Tibial artery (tissue), 4 donors: ENCODE results near the gene HOOK1.
"Not testable (repeated sequence)": the region's sequence is repeated elsewhere in the genome, so short reads cannot be mapped to it uniquely, and the experiment has no call there.

Source experiments
- DNase-seq, 2 donors: peaks; one replicate each; pipeline ENCODE4 v3.0.0-alpha.2; 2019
- H3K27ac ChIP-seq, 2 donors: fragments of 200-600 bp; sonication (generic) in 1 of 2; 1 replicate in 1 of 2; 2 replicates in 1 of 2; pipeline ENCODE4 v1.5.1; 2018 to 2019; ENCODE audit warnings: mild to moderate bottlenecking in 1 of 2
- H3K27me3 ChIP-seq, 2 donors: fragments of 200-600 bp; sonication (generic) in 1 of 2; one replicate each; pipeline versions ENCODE4 v1.5.1 to v1.6.0; 2016 to 2019
- H3K36me3 ChIP-seq, 3 donors: fragments of 200-600 bp; sonication (generic) in 2 of 3; one replicate each; pipeline ENCODE4 v1.5.1; 2016 to 2019; ENCODE audit warnings: mild to moderate bottlenecking in 2 of 3
- H3K4me1 ChIP-seq, 4 donors: fragments of 200-600 bp; sonication (generic) in 2 of 4; 1 replicate in 3 of 4; 2 replicates in 1 of 4; pipeline ENCODE4 v1.5.1; 2016 to 2019
- H3K4me3 ChIP-seq, 2 donors: fragments of 200-600 bp; sonication (generic) in 1 of 2; 1 replicate in 1 of 2; 2 replicates in 1 of 2; pipeline ENCODE4 v1.5.1; 2018 to 2019; ENCODE audit warnings: mild to moderate bottlenecking in 2 of 2
- H3K9me3 ChIP-seq, 3 donors: fragments of 200-600 bp; sonication (generic) in 1 of 3; one replicate each; pipeline ENCODE4 v1.5.1; 2016 to 2019
- intact Hi-C: fragments of 100-400 bp; cut with DNase I; formaldehyde crosslinking; loops from one replicate; pipeline ENCODE4 v1.15.0; 2023; ENCODE audit warnings: low total_unique reads
- TF ChIP-seq, protein P1 (sequence below), 2 experiments: fragments of 200-600 bp in 1 of 2; fragments of 450-650 bp in 1 of 2; IDR thresholded peaks; one replicate each; pipeline ENCODE4 v1.5.1; 2017 to 2019; ENCODE audit warnings: antibody characterized with exemption in 2 of 2, mild to moderate bottlenecking in 1 of 2, moderate library complexity in 1 of 2

Gene HOOK1

DNA sequence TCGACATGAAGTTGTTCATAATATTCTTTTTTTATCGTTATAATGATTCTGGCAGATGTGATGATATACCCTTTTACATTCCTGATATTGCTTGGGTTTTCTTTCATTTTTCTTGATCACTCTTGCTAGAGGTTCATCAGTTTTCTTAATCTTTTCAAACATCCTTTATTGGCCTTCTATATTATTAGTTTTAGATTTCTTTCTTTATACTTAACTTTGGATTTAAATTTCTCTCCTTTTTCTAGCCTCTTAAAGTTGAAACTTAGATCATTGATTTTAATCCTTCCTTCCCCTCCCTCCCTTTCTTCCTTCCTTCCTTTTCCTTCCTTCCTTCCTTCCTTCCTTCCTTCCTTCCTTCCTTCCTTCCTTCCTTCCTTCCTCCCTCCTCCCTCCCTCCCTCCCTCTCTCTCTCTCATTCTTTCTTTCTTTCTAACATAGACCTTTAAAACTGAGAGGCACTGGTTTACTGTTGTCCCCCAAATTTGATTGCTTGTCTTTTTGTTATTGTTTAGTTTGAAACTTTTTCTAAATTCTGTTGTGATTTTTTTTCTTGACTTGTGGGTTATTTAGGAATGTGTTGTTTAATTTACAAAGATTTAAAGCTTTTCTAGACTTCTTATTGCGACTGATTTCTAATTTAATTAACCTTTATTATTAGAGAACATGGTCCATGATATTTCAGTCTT, 31.6 kb downstream of the HOOK1 start:
- intact Hi-C loops: no loop called here
- Histone ChIP-seq H3K4me3 (no peak overlapping the region), H3K36me3 (no peaks in the 10 kb centered on the region), H3K27ac (no peak overlapping the region), H3K9me3 (no peaks in the 10 kb centered on the region), H3K4me1 (no peaks in the 10 kb centered on the region), H3K27me3 (peaks cover 0 to 3% of the 10 kb centered on the region in 2 donors)
- DNase-seq: no peak
- TF ChIP-seq, protein P1, sequence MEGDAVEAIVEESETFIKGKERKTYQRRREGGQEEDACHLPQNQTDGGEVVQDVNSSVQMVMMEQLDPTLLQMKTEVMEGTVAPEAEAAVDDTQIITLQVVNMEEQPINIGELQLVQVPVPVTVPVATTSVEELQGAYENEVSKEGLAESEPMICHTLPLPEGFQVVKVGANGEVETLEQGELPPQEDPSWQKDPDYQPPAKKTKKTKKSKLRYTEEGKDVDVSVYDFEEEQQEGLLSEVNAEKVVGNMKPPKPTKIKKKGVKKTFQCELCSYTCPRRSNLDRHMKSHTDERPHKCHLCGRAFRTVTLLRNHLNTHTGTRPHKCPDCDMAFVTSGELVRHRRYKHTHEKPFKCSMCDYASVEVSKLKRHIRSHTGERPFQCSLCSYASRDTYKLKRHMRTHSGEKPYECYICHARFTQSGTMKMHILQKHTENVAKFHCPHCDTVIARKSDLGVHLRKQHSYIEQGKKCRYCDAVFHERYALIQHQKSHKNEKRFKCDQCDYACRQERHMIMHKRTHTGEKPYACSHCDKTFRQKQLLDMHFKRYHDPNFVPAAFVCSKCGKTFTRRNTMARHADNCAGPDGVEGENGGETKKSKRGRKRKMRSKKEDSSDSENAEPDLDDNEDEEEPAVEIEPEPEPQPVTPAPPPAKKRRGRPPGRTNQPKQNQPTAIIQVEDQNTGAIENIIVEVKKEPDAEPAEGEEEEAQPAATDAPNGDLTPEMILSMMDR (IDR thresholded peaks at IDR 0.05): no peak

DNA sequence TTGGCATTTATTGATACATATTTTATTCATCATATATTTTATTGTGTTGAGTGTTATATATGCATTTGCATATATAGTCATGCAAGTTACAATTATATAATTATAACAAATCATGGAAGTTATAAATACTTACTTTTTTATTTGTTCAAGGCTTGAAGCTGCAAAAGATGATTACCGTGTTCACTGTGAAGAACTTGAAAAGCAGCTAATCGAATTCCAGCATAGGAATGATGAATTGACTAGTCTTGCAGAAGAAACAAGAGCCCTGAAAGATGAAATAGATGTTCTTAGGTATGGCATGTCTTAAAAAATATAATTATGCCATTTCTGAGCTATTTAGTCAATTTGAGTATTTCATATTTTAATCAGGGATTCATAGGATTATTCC, 32.1 kb downstream of the HOOK1 start:
- intact Hi-C loops: no loop called here
- no peak for DNase-seq
- H3K9me3 ChIP-seq: no peaks in the 10 kb centered on the region
- peaks cover 0 to under 1% of the 10 kb centered on the region in 2 donors for H3K27me3 ChIP-seq
- TF ChIP-seq, protein P1 (IDR thresholded peaks at IDR 0.05): no peak
- H3K4me1 ChIP-seq: no peaks in the 10 kb centered on the region
- H3K4me3 ChIP-seq: no peak overlapping the region
- H3K36me3 ChIP-seq: no peaks in the 10 kb centered on the region
- no peak overlapping the region for H3K27ac ChIP-seq

DNA sequence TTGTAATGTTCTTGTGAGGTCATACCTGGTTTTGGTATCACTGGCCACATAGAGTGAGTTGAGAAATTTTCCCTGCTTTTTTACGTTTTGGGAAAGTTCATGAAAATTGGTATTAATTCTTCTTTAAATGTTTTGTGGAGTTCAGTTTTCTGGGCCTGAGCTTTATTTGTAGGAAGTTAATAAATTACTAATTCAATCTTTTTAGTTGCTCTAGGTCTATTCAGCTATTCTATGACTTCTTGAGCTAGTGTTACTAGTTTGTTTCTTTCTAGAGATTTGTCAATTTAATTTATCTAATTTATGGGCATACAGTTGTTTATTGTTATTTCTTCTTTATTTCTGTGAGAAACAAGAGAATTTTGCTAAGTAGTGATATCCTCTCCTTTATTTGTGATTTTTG, 37.4 kb downstream of the HOOK1 start:
- Histone ChIP-seq H3K4me1 (no peaks in the 10 kb centered on the region), H3K27me3 (no peaks in the 10 kb centered on the region), H3K9me3 (peaks cover 0 to 7% (median 0%) of the 10 kb centered on the region in 3 donors), H3K27ac (no peak overlapping the region), H3K36me3 (no peaks in the 10 kb centered on the region), H3K4me3 (no peak overlapping the region)
- intact Hi-C loops: no loop called here
- TF ChIP-seq, protein P1 (IDR thresholded peaks at IDR 0.05): no peak
- no peak for DNase-seq

DNA sequence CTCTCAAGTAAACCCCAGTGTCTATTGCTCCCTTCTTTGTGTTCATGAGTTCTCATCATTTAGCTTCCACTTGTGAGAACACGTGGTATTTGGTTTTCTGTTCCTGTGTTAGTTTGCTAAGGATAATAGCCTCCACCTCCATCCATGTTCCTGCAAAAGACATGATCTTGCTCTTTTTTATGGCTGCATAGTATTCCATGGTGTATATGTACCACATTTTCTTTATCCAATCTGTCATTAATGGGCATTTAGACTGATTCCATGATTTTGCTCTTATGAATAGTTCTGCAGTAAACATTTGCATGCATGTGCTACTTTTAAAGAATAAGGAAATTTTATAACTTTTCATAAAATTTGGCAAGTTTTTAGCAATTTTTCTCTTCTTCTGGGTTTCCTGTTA, 40.5 kb downstream of the HOOK1 start:
- H3K27me3 ChIP-seq, H3K36me3 ChIP-seq, H3K9me3 ChIP-seq, intact Hi-C loops, H3K4me3 ChIP-seq, DNase-seq, H3K27ac ChIP-seq, H3K4me1 ChIP-seq: not testable (repeated sequence)

DNA sequence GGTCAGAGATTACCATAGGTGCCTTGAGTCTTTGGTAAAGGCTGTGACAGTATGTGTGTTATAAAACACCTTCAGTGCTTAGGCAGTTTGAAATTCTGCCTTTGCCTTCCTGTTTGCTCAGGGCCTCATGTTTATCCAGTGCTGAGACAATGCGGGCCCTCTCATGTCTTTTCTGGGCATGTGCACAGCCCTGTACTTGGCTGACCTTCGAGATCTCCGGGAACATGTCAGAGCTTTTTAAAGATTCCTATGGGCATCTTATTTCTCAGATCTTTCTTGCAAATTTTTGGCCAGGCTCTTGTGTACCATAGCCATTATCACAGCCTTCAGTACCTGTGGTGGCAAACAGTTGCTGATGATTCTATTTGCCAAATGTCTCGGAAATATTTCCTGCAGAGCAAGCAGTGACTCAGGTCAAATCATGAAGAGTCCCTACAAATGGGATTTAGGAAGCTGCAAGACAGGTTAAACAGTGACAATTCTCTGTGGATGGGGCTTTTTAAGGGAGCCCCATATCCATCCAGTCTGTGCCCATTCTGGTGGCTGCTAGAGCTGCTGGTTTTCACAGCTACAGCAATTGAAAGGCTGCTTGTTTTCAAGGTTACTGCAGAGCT, 42.1 kb downstream of the HOOK1 start:
- H3K4me3 ChIP-seq: no peak overlapping the region
- peaks cover 0 to 7% (median 0%) of the 10 kb centered on the region in 3 donors for H3K9me3 ChIP-seq
- DNase-seq: no peak
- no peaks in the 10 kb centered on the region for H3K27me3 ChIP-seq
- intact Hi-C loops: no loop called here
- no peak overlapping the region for H3K27ac ChIP-seq
- H3K4me1 ChIP-seq: no peaks in the 10 kb centered on the region
- TF ChIP-seq, protein P1 (IDR thresholded peaks at IDR 0.05): no peak
- H3K36me3 ChIP-seq: no peaks in the 10 kb centered on the region

DNA sequence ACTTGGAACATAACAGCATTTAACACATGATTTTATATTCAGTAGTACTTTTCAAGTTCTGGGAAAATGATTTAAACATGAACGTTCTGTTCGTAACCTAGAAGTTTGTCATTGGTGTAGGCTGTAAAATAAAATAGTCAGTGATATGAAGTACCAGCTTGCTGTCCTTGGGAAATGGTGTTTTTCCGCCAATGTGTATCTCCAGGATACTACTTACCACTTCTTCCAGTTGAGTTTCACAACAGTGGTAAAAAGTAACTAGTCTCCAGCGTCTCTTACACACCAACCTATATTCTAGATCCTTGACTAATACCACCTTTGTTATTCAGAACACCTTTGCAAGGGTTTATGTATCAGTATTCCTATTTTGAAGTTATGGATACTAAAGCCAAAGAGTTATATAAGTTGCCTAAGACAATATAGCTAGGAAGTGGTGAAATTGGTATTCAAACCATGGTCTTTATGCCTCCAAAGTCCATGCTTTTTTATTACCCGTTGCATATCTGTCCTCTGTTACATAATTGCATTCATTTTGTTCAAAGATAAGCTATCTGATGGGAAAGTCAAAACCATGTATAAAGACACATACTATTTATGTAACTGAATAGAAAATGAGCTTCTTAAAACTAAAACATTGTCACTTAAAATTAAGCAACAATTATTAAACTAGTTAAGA, 43.1 kb downstream of the HOOK1 start:
- no peaks in the 10 kb centered on the region for H3K27me3 ChIP-seq
- no peak overlapping the region for H3K4me3 ChIP-seq
- TF ChIP-seq, protein P1 (IDR thresholded peaks at IDR 0.05): no peak
- no peaks in the 10 kb centered on the region for H3K4me1 ChIP-seq
- DNase-seq: no peak
- H3K36me3 ChIP-seq: no peaks in the 10 kb centered on the region
- peaks cover 0 to 7% (median 0%) of the 10 kb centered on the region in 3 donors for H3K9me3 ChIP-seq
- no peak overlapping the region for H3K27ac ChIP-seq
- intact Hi-C loops: no loop called here
